Breast epithelium (tissue), 4 donors: Measurements from ENCODE around the gene ZNF267. TPM values are rescaled to one million over a fixed set of nuclear protein-coding genes. Genes with fewer than 3 reads are reported as not detected.

ENCODE experiments used
- DNase-seq, 2 donors: peaks; one replicate each; pipeline ENCODE4 v3.0.0-alpha.2; 2019; ENCODE audit warnings: low spot score in 2 of 2
- H3K27ac ChIP-seq, 2 donors: fragments of 200-600 bp; sonication (generic) in 1 of 2; one replicate each; pipeline ENCODE4 v1.5.1; 2016 to 2019; ENCODE audit warnings: mild to moderate bottlenecking in 1 of 2
- H3K27me3 ChIP-seq, 2 donors: fragments of 200-600 bp; sonication (generic) in 1 of 2; one replicate each; pipeline versions ENCODE4 v1.5.1 to v1.6.0; 2017 to 2019; ENCODE audit warnings: control low read depth in 1 of 2, mild to moderate bottlenecking in 1 of 2
- H3K36me3 ChIP-seq: fragments of 200-600 bp; one replicate; pipeline ENCODE4 v1.5.1; 2019
- H3K4me1 ChIP-seq, 2 donors: fragments of 200-600 bp; sonication (generic); one replicate each; pipeline ENCODE4 v1.5.1; 2016 to 2019; ENCODE audit warnings: control low read depth in 1 of 2
- H3K4me3 ChIP-seq, 3 donors: fragments of 200-600 bp; sonication (generic); 1 replicate in 2 of 3; 2 replicates in 1 of 3; pipeline ENCODE4 v1.5.1; 2016 to 2019; ENCODE audit warnings: mild to moderate bottlenecking in 3 of 3, moderate library complexity in 2 of 3
- H3K9me3 ChIP-seq, 2 donors: fragments of 200-600 bp; sonication (generic) in 1 of 2; one replicate each; pipeline ENCODE4 v1.5.1; 2016 to 2019; ENCODE audit warnings: control low read depth in 1 of 2
- CTCF ChIP-seq, 3 donors: fragments of 450-650 bp; IDR thresholded peaks; one replicate each; pipeline ENCODE4 v1.5.1; 2016 to 2017; ENCODE audit warnings: antibody characterized with exemption in 3 of 3, mild to moderate bottlenecking in 3 of 3, moderate library complexity in 3 of 3
- POLR2A ChIP-seq: fragments of 450-650 bp; IDR thresholded peaks from one replicate; pipeline ENCODE4 v1.6.1; 2016; ENCODE audit warnings: antibody characterized with exemption, mild to moderate bottlenecking, moderate library complexity
- POLR2AphosphoS5 ChIP-seq, 3 donors: sonication (generic); formaldehyde crosslinking; IDR thresholded peaks; one replicate each; pipeline ENCODE4 v1.6.1; 2017; ENCODE audit warnings: antibody characterized with exemption in 3 of 3
- intact Hi-C: fragments of 100-400 bp; cut with DNase I; formaldehyde crosslinking; loops from one replicate; pipeline ENCODE4 v1.15.1; 2023; ENCODE audit warnings: low total_unique reads
- total RNA-seq, 3 donors: library from RNA; depleted of rRNA; stranded (reverse); fragments of >200 nt; gene quantifications; one replicate each; pipeline ENCODE4 v1.1.0, GENCODE V29; 2016

The ZNF267 gene
- total RNA-seq, 3 donors from 2014 or later: 12.8 to 24.9 (median 13.8) TPM

- DNase-seq: peak in 1 of 2 donors; percentile 38
- no peak for TF ChIP-seq POLR2A
- peak in 1 of 3 donors; percentile 42 for TF ChIP-seq POLR2AphosphoS5 (IDR thresholded peaks at IDR 0.05)
- peak overlapping the region in 1 of 2 donors; percentile 72 for H3K27ac ChIP-seq
- H3K27me3 ChIP-seq: no peaks in the 10 kb centered on the region
- no peaks in the 10 kb centered on the region for H3K4me1 ChIP-seq
- no peaks in the 10 kb centered on the region for H3K36me3 ChIP-seq
- H3K4me3 ChIP-seq: no peak overlapping the region
- H3K9me3 ChIP-seq: no peaks in the 10 kb centered on the region
- intact Hi-C loops: no loop called here
Measured at GRCh38 chr16:31869511-31870201, 4.0 kb upstream of the ZNF267 start.

GRCh38 chr16:31870809-31871208 lies 2.8 kb upstream of the ZNF267 start:
- intact Hi-C loops: no loop called here
- no peak overlapping the region for H3K27ac ChIP-seq
- no peaks in the 10 kb centered on the region for H3K27me3 ChIP-seq
- H3K4me3 ChIP-seq: no peak overlapping the region
- TF ChIP-seq CTCF (IDR thresholded peaks at IDR 0.05) (no peak), POLR2AphosphoS5 (IDR thresholded peaks at IDR 0.05) (no peak), POLR2A (no peak)
- peaks cover 0 to 11% of the 10 kb centered on the region in 2 donors for H3K4me1 ChIP-seq
- DNase-seq: no peak
- no peaks in the 10 kb centered on the region for H3K9me3 ChIP-seq
- no peaks in the 10 kb centered on the region for H3K36me3 ChIP-seq

- H3K4me1 ChIP-seq: peaks cover 0 to 13% of the 10 kb centered on the region in 2 donors
- no peaks in the 10 kb centered on the region for H3K9me3 ChIP-seq
- H3K27me3 ChIP-seq: no peaks in the 10 kb centered on the region
- TF ChIP-seq POLR2A (no peak), CTCF (IDR thresholded peaks at IDR 0.05) (no peak), POLR2AphosphoS5 (IDR thresholded peaks at IDR 0.05) (no peak)
- H3K36me3 ChIP-seq: no peaks in the 10 kb centered on the region
- no peak overlapping the region for H3K27ac ChIP-seq
- no peak for DNase-seq
- intact Hi-C loops: no loop called here
- H3K4me3 ChIP-seq: no peak overlapping the region
Measured at GRCh38 chr16:31871510-31871909, 2.1 kb upstream of the ZNF267 start.

- Histone ChIP-seq H3K27ac (no peak overlapping the region), H3K36me3 (no peaks in the 10 kb centered on the region), H3K9me3 (no peaks in the 10 kb centered on the region), H3K4me1 (peaks cover 5 to 13% of the 10 kb centered on the region in 2 donors), H3K4me3 (no peak overlapping the region), H3K27me3 (no peaks in the 10 kb centered on the region)
- TF ChIP-seq POLR2AphosphoS5 (IDR thresholded peaks at IDR 0.05) (no peak), POLR2A (no peak)
- intact Hi-C loops: no loop called here
- DNase-seq: no peak
Measured at GRCh38 chr16:31872201-31872600, 1.4 kb upstream of the ZNF267 start.

- Histone ChIP-seq H3K4me1 (peaks cover 5 to 24% of the 10 kb centered on the region in 2 donors), H3K36me3 (no peaks in the 10 kb centered on the region), H3K9me3 (no peaks in the 10 kb centered on the region), H3K27me3 (no peaks in the 10 kb centered on the region), H3K27ac (peak overlapping the region; percentile 93 to 96), H3K4me3 (peak overlapping the region; percentile 72 to 99 (median 99))
- intact Hi-C loops: no loop called here
- no peak for TF ChIP-seq POLR2AphosphoS5 (IDR thresholded peaks at IDR 0.05)
- no peak for TF ChIP-seq CTCF (IDR thresholded peaks at IDR 0.05)
- TF ChIP-seq POLR2A: no peak
- no peak for DNase-seq
Measured at GRCh38 chr16:31874366-31875111, 932 bp downstream of the ZNF267 start.
